ENCODE results near the gene KCNQ1OT1. TPM values are rescaled to one million over a fixed set of nuclear protein-coding genes. Genes with fewer than 3 reads are reported as not detected.

Gene KCNQ1OT1
- total and polyA plus RNA-seq, 12 donors, result 0.15 to 10.6 (median 1.1) TPM

- 45 to 62% (median 59%) methylated on average over 8 of the region's 8 CpGs for WGBS, 4 donors
- peak in 5 of 7 donors; percentile 27 to 70 (median 43) for DNase-seq
- H3K9me3 ChIP-seq (replicated peaks in 1 of 3), result no peaks in the 10 kb centered on the region
Measured at GRCh38 chr11:2674658-2675131, 25.1 kb downstream of the KCNQ1OT1 start.

DNA sequence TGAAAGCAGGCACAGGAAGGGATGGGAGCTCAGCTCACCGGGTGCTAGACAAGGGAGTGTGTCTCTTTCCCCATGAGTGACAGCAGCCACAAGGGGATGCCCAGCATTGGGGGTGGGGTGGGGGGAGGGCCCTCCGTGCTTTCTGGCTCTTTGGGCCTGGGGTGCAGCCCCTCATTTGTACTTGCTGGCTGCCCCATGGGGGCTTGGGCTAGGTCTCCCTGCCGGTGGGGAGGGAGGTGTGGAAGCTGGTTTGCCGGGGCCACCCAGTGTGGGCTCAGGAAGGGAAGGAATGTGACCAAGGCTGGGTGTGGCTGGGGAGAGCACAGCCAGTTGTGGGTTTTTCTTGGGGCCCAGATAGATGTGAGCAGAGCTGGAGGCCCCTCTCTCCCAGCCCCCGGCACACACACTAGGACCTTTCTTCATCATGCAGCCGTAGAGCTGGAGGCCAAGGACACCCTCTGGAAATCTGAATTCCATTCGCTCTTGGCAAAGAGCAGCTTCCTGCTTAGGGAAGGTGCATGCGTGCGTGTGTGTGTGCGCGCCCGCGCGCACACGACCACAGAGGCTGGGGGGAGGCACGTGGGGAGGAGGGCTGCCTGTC lies 25.8 kb downstream of the KCNQ1OT1 start:
- DNase-seq, result peak in 6 of 7 donors; percentile 39 to 61 (median 52)
- H3K4me3 ChIP-seq, result no peak overlapping the region
- no peak for TF ChIP-seq POLR2A (IDR thresholded peaks at IDR 0.05)
- TF ChIP-seq CTCF (IDR thresholded peaks at IDR 0.05), result no peak
- peak overlapping the region in 4 of 5 donors; percentile 44 to 81 (median 60) for H3K27ac ChIP-seq
- intact Hi-C loops (cut with DNase I), result no loop called here
- H3K9me3 ChIP-seq (replicated peaks in 1 of 3), result no peaks in the 10 kb centered on the region
- WGBS, 4 donors, result 45 to 61% (median 57%) methylated on average over 12 to 16 of the region's 16 CpGs
- peaks cover 6 to 55% of the 10 kb centered on the region in 2 donors for H3K4me1 ChIP-seq (replicated peaks in 1 of 2)
- H3K36me3 ChIP-seq (replicated peaks in 1 of 2), result peaks cover 0 to 7% of the 10 kb centered on the region in 2 donors
- H3K27me3 ChIP-seq, result no peaks in the 10 kb centered on the region

More at GRCh38 chr11:2674658-2675131, 25.1 kb downstream of the KCNQ1OT1 start:
- Histone ChIP-seq H3K27ac (peak overlapping the region in 3 of 5 donors; percentile 44 to 81 (median 71)), H3K27me3 (no peaks in the 10 kb centered on the region), H3K4me1 (replicated peaks in 1 of 2) (peaks cover 6 to 49% of the 10 kb centered on the region in 2 donors), H3K36me3 (replicated peaks in 1 of 2) (peaks cover 0 to 7% of the 10 kb centered on the region in 2 donors), H3K4me3 (no peak overlapping the region)
- TF ChIP-seq POLR2A (IDR thresholded peaks at IDR 0.05), result no peak
- no peak for TF ChIP-seq CTCF (IDR thresholded peaks at IDR 0.05)
- intact Hi-C loops (cut with DNase I), result no loop called here

DNA sequence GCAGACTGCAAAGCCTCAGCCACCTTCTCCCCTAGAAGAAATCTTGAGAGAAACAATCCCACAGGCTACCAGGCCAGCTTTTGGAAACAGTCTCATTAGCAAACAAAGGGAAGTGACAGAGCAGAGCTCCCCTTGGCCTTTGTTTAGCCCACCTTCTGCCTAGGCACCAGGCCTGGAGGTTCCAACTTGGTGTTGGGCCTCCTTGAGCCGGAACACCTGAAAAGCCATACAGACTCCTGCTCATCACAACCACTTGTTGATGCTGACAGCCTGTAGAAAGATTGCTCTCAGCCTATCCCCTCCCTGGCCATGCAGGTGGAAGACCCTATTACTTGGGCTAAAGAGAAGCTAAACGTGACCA lies 26.6 kb downstream of the KCNQ1OT1 start:
- Histone ChIP-seq H3K4me1 (replicated peaks in 1 of 2) (peaks cover 6 to 61% of the 10 kb centered on the region in 2 donors), H3K9me3 (replicated peaks in 1 of 3) (no peaks in the 10 kb centered on the region), H3K4me3 (no peak overlapping the region), H3K27me3 (no peaks in the 10 kb centered on the region), H3K27ac (peak overlapping the region in 2 of 5 donors; percentile 71 to 81), H3K36me3 (replicated peaks in 1 of 2) (peaks cover 0 to 7% of the 10 kb centered on the region in 2 donors)
- WGBS, 4 donors, result 94 to 97% (median 96%) methylated on average over 2 of the region's 2 CpGs
- peak in 2 of 7 donors; percentile 3 to 46 for DNase-seq
- no peak for TF ChIP-seq CTCF (IDR thresholded peaks at IDR 0.05)
- intact Hi-C loops (cut with DNase I), result no loop called here

DNA sequence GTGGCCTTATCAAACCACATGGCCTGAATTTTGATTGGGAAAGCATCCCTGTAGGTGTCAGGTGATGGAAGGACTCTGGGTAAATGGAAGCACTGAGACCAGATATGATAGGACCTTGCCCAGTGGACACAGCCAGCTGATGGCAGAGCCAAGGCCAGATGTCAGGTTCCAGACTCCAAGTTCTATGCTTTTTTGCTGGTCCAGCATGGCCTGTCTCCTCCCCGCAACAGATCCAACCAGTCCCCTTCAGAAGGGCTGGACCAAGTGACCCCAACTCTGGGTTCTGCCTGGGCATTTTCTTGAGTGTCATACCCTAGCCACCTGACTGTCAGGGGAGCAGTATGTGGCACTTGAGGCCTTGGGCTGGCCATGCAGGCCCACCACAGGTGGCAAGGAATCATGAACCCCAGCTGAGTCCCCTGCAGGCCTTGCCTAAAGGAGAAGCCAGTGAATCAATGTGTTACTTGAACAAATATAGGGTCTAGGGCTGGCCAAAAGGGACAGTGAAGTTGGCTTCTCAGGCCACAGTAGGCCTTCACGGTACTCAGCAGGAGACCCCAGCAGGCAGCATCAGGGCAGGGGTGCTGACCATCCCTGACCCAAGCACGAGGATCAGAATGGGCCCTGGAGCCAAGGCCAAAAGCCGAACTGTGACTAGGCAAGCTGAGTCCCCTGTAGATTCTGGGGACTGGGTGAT lies 27.1 kb downstream of the KCNQ1OT1 start:
- TF ChIP-seq POLR2A (IDR thresholded peaks at IDR 0.05) (no peak), CTCF (IDR thresholded peaks at IDR 0.05) (no peak)
- DNase-seq, result peak in 4 of 7 donors; percentile 4 to 51 (median 20)
- H3K9me3 ChIP-seq (replicated peaks in 1 of 3), result no peaks in the 10 kb centered on the region
- no peaks in the 10 kb centered on the region for H3K27me3 ChIP-seq
- peak overlapping the region in 2 of 5 donors; percentile 71 to 81 for H3K27ac ChIP-seq
- WGBS, 4 donors, result 69 to 92% (median 78%) methylated on average over 3 to 4 of the region's 4 CpGs
- intact Hi-C loops (cut with DNase I), result no loop called here
- peaks cover 0 to 7% of the 10 kb centered on the region in 2 donors for H3K36me3 ChIP-seq (replicated peaks in 1 of 2)
- H3K4me1 ChIP-seq (replicated peaks in 1 of 2), result peaks cover 6 to 65% of the 10 kb centered on the region in 2 donors
- H3K4me3 ChIP-seq, result no peak overlapping the region

Measured in adrenal gland (tissue), 12 donors.